GM18526 (cell line): ENCODE measurements around the gene JAKMIP3.

Experiments
- POLR2A ChIP-seq: IDR thresholded peaks from 3 replicates; pipeline ENCODE4 v1.6.1; 2011; ENCODE audit not compliant: insufficient read length; ENCODE audit errors: extremely low read depth

JAKMIP3 gene

DNA sequence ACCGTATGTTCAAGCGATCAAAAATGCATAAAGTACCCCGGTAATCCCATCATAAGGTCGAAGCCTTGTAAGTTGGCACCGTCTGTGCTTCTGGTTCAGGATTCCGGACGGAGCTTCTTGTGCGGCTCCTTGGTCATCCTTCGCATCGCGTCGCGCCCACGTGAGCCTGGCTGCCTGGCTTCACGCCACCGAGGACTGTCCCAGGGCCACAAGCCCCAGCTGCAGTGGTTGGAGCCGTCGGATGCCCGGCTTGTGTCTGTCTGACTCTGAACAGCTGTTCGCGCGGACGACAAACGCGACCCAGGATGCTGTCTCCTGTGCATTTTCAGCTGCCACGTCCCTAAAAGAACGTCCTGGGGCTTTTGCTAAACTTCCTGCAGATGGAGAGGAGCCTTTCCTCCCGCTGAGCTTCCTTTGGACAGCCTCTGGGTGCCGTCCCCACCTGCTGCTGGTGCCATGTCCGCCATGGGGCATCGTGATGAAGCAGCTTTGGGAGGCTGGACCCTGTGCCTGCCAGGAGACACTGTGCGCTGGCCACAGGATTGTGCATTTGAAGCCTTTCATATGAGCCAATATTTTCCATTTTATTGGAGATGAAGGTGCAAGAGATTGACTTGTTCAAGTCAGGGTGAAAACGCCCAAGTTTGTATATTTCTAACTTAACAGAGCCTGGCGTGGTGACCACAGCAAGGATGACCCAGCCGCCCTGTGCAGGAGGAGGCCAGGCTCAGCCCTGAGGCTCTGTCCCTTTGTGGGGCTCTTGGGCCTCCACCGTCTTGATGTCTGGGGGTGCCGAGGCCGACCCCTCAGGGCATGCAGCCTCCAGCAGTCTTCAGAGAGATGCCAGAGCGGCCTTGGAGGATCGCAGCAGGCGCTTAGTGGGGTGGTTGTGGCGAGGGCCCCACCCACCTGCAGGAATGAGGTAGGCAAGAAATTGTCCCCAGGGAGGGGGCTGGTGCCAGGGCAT is 6.7 kb upstream of the JAKMIP3 start:
- TF ChIP-seq POLR2A = no peak

DNA sequence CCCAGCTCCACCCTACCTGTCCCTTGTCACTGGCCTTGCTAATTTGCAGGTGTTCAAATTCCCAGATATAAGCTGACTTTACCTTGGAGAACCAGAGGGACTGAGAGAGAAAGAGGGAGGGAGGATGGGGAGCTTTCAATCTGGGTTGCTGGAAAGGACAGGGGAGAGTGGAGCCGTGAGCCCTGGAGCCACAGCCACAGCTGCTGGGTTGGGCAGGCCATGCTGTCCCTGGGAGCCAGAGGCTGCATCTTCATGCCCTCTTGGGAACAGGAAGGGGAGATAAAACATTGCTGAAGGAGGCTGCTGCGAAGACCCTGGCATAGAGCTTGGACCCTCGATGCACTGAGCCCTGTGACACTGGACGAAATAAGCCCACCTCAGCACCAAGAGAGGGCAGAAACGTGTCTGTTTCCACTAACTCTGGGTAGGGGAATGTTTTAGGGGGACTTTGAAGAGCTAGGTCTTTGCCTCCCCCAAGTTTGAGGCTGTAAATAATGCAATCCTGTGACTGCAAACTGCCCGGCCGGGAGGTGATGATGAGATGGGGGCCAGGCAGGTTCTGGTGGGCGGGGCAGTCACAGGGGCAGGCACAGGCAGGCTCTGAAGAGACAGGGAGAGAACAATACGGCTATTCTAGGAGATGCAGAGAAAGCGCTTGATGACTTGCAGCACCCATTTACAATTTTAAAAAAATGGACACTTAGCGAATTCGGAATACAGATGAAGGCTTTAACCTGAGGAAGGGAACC is 5.8 kb upstream of the JAKMIP3 start:
- TF ChIP-seq POLR2A = no peak

DNA sequence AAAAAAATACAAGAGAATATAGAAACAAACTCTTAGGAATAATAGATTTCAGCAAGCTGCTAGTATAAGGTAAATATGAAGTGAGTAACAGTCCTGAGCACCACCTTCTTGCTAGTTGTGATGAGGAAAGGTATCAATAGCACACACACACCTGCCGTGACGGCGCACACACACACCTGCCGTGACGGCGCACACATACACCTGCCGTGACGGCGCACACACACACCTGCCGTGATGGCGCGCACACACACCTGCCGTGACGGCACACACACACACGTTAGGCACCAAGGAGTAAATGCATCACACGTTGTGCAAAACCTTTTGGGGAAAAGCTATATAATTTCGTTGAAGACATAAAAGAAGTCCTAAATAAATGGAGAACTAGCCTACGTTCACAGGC is 4.7 kb upstream of the JAKMIP3 start:
- TF ChIP-seq POLR2A = no peak

DNA sequence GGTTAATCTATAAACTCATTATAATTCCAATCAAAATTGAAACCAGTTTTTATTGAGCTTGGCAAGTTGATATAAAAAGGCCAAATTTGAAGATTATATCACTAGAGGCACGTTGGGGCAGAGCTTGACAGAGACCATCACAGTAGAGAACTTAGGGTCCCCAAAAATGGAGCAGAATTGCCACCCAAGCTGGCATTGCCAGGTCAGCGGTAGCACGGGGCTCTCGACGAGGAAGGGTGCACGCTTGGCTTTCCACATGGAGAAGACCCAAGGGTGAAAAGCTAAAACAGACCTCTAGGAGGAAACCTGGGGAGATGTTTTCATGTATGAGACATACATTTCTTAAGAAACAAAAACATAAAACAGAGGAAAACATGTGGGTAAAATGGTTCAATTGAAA is 4.3 kb upstream of the JAKMIP3 start:
- TF ChIP-seq POLR2A = no peak

DNA sequence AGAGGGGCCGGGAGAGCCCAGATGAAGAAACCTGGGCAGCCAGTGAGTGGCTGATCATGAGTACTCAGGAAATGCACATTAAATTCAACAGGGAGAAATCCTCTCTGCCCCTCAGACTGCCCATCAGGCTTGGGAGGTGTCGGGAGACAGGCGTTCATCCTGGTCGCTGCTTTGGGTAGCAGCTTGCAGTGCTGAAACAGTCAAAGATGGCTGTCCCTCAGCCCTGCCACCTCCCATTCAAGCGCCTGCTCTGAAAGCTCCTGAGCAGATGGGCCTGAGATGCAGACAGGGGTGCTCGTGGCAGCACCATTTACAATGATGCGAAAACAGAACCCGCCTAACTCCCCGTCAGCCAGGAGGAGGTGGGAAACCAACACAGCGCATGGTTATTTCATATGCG is 3.6 kb upstream of the JAKMIP3 start:
- no peak for TF ChIP-seq POLR2A

DNA sequence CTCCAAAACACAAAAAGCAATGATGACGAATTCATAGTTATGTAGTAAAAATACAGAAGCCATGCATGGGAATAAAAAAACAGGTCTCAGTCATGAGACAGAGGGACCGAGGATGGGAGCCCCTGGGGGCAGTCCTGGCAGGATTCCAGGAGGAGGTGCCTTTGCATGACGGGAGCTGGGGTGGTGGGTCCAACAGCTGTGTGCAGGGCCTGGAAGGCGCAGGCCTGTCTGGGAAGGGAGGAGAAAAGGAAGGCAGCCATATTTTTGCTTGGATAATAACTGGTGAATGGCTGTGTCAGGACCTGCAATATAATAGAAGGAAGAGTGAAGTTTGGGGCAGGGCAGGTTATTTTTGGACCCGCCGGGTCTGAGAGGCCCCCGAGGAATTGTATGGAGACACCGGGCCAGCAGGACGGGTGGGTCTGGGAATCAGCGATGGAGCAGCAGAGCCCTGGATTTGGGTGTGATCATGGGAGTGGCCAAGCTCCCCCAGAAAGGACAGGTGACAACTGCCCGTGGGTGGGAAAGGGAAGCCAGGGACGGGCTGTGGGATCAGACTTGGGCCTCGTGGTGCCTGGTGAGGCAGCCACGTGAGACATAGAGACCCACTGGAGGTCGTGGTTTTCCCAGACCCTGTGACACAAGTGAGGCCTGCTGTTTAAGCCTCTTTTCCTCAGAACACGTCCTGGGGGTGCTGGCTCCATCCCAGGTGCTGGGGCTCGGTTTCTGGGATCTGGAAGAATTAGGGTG is 2.9 kb upstream of the JAKMIP3 start:
- no peak for TF ChIP-seq POLR2A

DNA sequence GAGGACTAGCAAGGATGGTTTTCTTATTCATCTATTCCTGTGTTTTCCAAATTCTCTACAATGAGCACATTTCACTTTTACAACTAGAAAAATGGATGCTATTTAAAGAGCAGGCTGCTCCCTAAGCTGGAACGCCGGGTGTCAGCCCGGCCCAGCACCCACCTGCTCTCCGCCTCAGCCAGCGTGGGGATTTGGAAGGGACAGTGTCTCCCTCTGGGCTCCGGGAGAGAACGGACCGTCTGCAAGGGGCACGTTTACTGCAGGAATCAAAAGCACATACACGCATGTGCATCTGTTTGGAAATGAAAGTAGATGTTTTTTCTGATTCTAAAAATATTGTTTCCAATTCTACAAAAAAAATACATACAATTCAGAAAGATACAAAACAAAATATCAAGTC is 2.3 kb upstream of the JAKMIP3 start:
- no peak for TF ChIP-seq POLR2A

DNA sequence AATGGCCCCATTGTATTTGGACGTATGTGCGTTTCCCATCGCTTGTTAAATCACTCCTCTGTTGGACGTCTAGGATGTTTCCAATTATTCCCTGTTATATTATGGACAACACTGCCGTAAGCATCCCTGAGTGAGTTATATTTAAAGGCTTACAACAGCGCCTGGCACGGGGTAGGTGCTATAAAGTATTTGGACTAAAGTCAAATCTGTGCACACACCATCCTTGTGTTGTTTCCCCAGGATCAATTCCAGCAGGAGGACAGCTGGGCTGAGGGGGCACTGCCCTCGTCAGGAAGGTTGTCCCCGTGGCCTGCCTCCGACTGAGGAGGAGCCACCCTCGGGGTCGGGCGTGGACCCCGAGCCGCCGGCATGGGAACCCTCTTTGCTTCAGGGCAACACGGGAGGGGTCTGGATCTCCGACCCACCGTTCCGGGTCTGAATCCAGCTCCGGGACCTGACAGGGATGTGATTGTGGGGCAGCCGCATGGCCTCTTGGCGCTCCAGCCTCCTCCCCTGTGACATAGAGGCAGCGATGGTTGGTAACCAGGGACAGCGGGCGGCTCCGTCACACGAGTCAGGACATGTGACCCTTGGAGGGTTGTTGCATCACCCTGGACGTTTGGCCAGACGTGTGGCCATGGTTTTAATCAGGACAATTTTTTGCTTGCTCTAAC is 1.5 kb upstream of the JAKMIP3 start:
- no peak for TF ChIP-seq POLR2A

DNA sequence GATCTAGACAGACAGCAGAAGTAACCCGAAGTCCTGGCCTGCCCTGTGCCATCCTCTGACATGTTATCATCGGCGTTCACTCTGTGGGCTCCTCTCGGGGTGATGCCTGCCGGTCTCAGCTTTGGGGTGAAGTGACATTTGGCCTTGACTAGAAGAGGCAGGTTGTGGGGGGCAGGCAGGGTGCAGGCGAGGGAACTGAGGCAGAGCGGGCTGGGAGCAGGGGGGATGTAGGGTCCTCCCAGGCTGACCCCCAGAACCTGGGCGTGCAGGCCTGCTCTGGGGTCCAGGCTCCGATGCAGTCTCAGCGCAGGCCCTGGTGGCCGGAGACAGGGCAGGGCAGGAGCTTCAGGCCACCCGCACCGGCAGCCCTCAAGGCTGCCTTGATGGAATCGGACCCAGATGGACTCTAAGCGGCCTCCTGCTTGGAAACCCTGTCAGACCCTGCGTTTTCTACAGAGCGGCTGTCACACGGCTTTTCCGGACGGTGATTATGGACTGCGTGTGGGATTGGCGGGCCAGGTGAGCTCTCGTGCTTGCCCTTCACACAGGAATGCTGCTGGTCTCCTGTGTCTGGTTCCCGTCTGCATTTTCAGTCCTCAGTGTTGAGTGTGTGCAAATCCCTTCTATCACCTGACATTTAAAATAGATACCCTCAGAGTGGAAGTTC is 842 bp upstream of the JAKMIP3 start:
- no peak for TF ChIP-seq POLR2A

DNA sequence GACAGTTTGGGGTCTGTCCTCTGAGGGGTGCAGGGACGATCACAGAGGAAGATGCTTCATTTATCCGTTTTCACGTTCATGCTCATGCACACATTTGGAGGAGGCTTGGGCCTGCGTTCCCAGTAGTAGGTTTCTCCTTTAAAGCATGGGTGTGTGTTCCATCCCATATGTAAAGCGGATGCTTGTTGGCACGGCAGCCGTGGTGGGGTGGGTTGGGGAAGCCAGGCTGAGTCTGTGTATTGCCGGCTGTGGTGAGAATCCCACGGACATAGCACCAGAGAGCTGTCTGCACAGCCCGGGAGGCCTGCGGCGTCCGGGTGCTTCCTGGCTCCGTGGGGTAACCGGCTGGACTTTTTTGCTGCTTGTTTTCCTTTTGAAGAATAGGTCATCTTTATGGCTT is 440 bp downstream of the JAKMIP3 start:
- no peak for TF ChIP-seq POLR2A

DNA sequence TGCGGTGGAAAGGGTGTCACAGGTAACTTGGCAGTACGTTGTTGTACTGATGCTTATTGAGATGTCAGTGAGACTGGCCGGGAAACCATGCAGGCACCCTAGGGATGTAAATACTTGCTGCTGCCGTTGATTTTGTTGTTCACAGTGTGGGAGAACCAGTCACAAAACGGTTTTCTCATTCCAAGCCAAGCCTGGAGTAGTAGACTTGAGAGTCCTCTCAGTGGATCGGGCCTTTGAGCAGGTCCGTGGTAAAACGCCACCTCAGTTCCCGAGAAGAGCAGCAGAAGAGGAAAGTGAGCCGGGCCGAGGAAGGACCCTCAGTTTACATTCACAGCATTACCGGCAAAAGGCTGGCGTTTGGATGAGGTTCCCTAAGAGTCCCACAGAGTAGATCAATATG is 1.1 kb downstream of the JAKMIP3 start:
- no peak for TF ChIP-seq POLR2A

DNA sequence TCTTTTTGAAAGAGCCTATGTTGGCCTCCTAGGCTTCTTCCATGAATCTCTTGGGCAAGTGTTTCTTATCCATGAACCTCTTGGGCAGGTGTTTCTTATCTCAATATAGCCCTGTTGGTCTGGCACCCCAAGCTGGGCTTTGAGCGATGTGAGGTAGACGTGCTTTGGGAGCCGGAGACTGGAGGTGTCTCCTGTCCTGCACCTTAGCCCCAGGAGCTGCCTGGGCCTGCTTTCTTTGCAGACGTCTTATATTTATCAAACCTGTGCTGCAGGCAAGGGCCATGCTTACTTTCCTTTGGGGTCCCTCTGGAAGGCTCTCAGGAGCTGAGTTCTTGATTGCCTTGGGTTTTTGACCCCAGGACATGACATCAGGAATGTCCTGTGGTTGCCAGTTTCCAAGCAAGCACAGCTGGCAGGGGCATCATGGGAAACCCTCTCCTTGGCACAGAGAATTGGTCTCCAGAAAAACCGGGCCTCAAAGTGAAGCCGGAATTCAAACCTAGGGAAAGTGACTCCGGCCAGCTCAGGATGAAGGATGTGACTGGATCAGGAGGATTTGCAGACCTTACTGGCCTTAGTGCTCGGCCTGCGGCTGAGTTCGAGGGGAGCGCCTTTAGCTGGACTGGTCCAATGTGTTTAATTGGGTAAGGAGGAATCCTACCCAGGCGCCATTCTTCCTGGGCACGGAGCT is 2.8 kb downstream of the JAKMIP3 start:
- TF ChIP-seq POLR2A = no peak

DNA sequence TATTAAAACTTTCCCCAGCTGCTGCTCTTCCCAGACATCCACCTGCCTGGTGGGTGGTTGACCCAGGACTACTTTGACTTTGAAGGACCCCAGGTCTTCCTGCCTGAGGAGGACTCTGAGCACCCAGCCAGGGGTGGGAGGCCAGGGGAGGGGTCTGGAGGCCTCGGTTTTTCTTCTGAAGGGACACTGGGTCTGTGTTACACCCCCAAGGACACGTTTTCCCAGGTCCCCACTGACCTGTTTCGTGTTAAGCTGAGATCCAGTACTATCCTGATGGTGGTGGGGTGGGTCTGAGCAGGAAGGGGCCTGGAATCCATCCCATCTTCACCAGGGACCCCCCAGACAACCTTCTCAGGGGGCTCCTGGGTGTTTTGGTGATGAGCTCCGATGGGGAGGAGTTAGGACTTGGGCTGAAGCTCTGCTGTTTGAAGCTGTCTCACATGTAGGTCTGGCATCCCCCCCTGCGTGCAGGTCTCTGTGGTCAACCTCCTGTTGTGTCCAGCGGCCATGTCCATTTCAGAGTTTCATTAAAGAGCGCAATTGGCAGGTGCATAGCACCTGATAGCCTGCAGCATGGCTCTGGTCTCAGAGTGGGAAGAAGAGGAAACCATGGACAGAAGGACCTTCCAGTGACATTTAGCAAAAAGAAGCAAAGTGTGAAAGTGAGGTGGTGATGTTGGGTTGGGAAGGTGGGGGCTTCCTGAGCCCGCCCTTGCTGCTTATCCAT is 3.5 kb downstream of the JAKMIP3 start:
- no peak for TF ChIP-seq POLR2A
